Tibial nerve (tissue), 4 donors: Measurements from ENCODE around the gene CYP27C1.

ENCODE experiments used
- EP300 ChIP-seq, 2 donors: sonication (generic); formaldehyde crosslinking; IDR thresholded peaks; one replicate each; pipeline ENCODE4 v1.6.1; 2017; ENCODE audit warnings: antibody characterized with exemption in 2 of 2, mild to moderate bottlenecking in 1 of 2
- POLR2A ChIP-seq, 2 donors: fragments of 450-650 bp; IDR thresholded peaks; one replicate each; pipeline ENCODE4 v1.6.1; 2017; ENCODE audit warnings: antibody characterized with exemption in 2 of 2, mild to moderate bottlenecking in 2 of 2, moderate library complexity in 2 of 2
- TF ChIP-seq, protein P1 (sequence below), 5 experiments: fragments of 200-600 bp in 3 of 5; fragments of 450-650 bp in 2 of 5; sonication (generic) in 3 of 5; IDR thresholded peaks; one replicate each; pipeline ENCODE4 v1.5.1; 2016 to 2019; ENCODE audit warnings: antibody characterized with exemption in 5 of 5, mild to moderate bottlenecking in 3 of 5, moderate library complexity in 2 of 5

DNA sequence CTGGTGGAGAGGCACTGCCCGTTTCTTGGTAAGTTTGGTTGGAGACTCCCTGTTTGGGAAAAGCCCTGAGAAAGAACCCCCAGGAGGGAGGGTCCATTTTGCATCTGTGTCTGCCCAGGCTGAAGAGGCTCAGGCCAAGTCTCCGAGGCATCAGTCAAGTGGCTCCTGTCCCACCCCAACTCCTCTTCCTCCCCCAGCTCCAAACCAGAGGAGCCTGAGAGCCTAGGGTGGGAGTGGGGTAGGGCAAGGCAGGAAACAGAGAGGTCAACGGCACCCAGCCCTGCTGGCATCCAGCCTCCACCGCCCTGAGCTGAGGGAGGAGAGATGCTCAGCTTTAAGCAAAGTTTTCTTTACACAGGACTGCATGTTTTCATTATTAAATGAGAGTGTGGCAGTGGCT, 38.2 kb downstream of the CYP27C1 start:
- TF ChIP-seq, protein P1, sequence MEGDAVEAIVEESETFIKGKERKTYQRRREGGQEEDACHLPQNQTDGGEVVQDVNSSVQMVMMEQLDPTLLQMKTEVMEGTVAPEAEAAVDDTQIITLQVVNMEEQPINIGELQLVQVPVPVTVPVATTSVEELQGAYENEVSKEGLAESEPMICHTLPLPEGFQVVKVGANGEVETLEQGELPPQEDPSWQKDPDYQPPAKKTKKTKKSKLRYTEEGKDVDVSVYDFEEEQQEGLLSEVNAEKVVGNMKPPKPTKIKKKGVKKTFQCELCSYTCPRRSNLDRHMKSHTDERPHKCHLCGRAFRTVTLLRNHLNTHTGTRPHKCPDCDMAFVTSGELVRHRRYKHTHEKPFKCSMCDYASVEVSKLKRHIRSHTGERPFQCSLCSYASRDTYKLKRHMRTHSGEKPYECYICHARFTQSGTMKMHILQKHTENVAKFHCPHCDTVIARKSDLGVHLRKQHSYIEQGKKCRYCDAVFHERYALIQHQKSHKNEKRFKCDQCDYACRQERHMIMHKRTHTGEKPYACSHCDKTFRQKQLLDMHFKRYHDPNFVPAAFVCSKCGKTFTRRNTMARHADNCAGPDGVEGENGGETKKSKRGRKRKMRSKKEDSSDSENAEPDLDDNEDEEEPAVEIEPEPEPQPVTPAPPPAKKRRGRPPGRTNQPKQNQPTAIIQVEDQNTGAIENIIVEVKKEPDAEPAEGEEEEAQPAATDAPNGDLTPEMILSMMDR (IDR thresholded peaks at IDR 0.05), result no peak
- no peak for TF ChIP-seq POLR2A (IDR thresholded peaks at IDR 0.05)
- no peak for TF ChIP-seq EP300 (IDR thresholded peaks at IDR 0.05)
